ENCODE results near the gene KPRP. TPM values are rescaled to one million over a fixed set of nuclear protein-coding genes. Genes with fewer than 3 reads are reported as not detected.

Gene KPRP
- total and polyA plus RNA-seq, 2 experiments from 2014 or later, result not detected

GRCh38 chr1:152759453-152760173 lies 1.8 kb downstream of the KPRP start:
- no peak for DNase-seq (ENCODE audit: low read depth in 1 of 2, low spot score in 1 of 2)
- Histone ChIP-seq H3K4me1 (ENCODE audit: low read depth) (no peaks in the 10 kb centered on the region), H3K27ac (no peak overlapping the region), H3K4me3 (no peak overlapping the region), H3K36me3 (no peaks in the 10 kb centered on the region), H3K27me3 (no peaks in the 10 kb centered on the region), H3K9me3 (ENCODE audit: low read depth) (no peaks in the 10 kb centered on the region)
- no peak for TF ChIP-seq CTCF (IDR thresholded peaks at IDR 0.05; ENCODE audit: low read depth, low read length)

GRCh38 chr1:152760551-152761190 lies 2.8 kb downstream of the KPRP start:
- no peaks in the 10 kb centered on the region for H3K27me3 ChIP-seq
- no peak overlapping the region for H3K4me3 ChIP-seq
- TF ChIP-seq CTCF (IDR thresholded peaks at IDR 0.05; ENCODE audit: low read depth, low read length), result no peak
- H3K27ac ChIP-seq, result no peak overlapping the region
- no peaks in the 10 kb centered on the region for H3K4me1 ChIP-seq (ENCODE audit: low read depth)
- H3K36me3 ChIP-seq, result no peaks in the 10 kb centered on the region
- no peak for DNase-seq (ENCODE audit: low read depth in 1 of 2, low spot score in 1 of 2)
- H3K9me3 ChIP-seq (ENCODE audit: low read depth), result no peaks in the 10 kb centered on the region

GRCh38 chr1:152761609-152762213 lies 3.9 kb downstream of the KPRP start:
- Histone ChIP-seq H3K36me3 (no peaks in the 10 kb centered on the region), H3K4me3 (no peak overlapping the region), H3K9me3 (ENCODE audit: low read depth) (no peaks in the 10 kb centered on the region), H3K27me3 (no peaks in the 10 kb centered on the region), H3K4me1 (ENCODE audit: low read depth) (no peaks in the 10 kb centered on the region), H3K27ac (no peak overlapping the region)
- no peak for TF ChIP-seq CTCF (IDR thresholded peaks at IDR 0.05; ENCODE audit: low read depth, low read length)
- DNase-seq (ENCODE audit: low read depth in 1 of 2, low spot score in 1 of 2), result no peak

- Histone ChIP-seq H3K9me3 (ENCODE audit: low read depth) (no peaks in the 10 kb centered on the region), H3K4me1 (ENCODE audit: low read depth) (no peaks in the 10 kb centered on the region), H3K27me3 (no peaks in the 10 kb centered on the region), H3K4me3 (no peak overlapping the region), H3K27ac (no peak overlapping the region), H3K36me3 (no peaks in the 10 kb centered on the region)
- no peak for DNase-seq (ENCODE audit: low read depth in 1 of 2, low spot score in 1 of 2)
- TF ChIP-seq CTCF (IDR thresholded peaks at IDR 0.05; ENCODE audit: low read depth, low read length), result no peak
Measured at GRCh38 chr1:152768847-152769533, 11.2 kb downstream of the KPRP start.

GRCh38 chr1:152770411-152770810 lies 12.6 kb downstream of the KPRP start:
- no peaks in the 10 kb centered on the region for H3K4me1 ChIP-seq (ENCODE audit: low read depth)
- DNase-seq (ENCODE audit: low read depth in 1 of 2, low spot score in 1 of 2), result no peak
- no peaks in the 10 kb centered on the region for H3K36me3 ChIP-seq
- no peaks in the 10 kb centered on the region for H3K9me3 ChIP-seq (ENCODE audit: low read depth)
- H3K4me3 ChIP-seq, result no peak overlapping the region
- no peak overlapping the region for H3K27ac ChIP-seq
- H3K27me3 ChIP-seq, result no peaks in the 10 kb centered on the region
- no peak for TF ChIP-seq CTCF (IDR thresholded peaks at IDR 0.05; ENCODE audit: low read depth, low read length)

Data from cardiac muscle cell (in vitro differentiated cells and primary cell).